T-helper 9 cell (primary cell): ENCODE measurements around the gene PCGF5.
"Not testable (repeated sequence)": the region's sequence is repeated elsewhere in the genome, so short reads cannot be mapped to it uniquely, and the experiment has no call there.

Source experiments
- DNase-seq: peaks from one replicate; pipeline ENCODE4 v3.0.0-alpha.2; 2020

The PCGF5 gene

DNA sequence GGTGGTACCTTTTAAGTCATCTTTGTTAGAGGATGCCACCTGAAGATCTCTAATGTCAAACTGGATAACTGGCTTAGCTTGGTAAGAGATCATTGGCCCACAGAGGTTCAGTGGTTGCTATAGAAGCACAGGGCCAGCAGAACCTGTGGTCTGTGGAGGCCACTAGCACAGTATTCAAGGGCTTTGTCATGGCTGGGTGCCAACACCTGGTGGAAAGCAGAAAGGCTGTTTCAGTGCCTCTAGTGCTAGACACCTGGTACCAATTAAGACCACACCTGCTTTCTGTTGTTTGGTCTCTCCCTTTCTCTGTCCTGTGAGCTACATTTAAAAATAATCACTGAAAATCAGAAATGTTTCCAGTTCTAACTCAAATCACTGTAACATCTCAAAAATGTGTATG is 10.0 kb upstream of the PCGF5 start:
- no peak for DNase-seq

DNA sequence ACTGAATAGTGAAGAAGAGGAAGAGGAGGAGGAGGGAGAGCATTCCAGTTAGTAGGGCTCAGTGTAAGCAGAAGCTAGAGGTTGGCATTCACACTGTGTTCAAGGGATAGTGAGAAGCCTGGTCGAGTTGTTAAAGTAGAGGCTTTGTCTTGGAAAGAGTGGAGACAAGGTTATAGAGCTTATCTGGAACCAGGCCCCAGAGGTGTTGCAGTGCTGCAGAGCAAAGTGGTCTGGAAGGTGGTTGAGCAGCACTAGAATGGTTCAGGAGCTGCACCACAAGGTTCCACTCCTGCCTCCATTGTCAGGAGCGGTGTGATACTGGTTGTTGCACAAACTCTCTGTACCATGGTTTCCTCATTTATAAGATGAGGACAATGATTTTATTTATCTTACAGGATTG is 8.8 kb upstream of the PCGF5 start:
- no peak for DNase-seq

DNA sequence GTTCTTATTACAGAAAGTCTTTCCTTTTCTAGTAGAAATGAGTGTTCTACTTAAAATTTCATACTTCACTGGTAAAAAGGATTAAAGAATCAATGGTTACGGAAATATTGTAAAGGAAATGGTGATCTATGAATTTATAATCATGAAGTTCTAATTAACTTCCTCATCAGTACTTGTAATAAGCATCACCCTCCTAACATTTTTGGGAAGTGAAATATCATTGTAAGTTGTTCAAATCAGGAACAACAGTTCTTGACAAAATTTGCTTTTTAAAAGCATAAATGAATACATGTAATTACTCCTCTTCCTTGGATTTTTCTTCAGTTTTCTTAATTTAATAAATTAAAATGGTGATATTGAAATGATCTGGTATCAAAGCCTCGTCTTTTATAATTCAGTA is 5.6 kb upstream of the PCGF5 start:
- DNase-seq: no peak

DNA sequence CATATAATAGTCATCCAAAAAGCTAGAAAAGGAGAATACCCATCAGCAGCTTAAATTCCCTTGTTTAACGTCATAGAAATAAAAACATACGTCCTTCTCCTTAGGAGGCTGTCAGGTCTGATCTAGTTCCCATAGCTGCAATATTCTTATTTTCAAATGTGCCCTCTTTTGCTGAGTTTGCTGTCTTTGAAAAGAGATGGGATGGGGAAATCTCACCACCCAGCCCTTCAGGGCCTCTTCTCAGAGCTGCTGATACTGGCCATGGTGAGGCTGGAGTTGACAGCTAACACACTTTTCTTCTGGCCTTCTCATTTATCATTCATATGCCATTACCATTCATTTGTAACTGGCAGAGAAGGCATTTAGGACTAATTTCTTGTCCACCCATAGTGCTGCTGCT is 5.1 kb upstream of the PCGF5 start:
- DNase-seq: no peak

DNA sequence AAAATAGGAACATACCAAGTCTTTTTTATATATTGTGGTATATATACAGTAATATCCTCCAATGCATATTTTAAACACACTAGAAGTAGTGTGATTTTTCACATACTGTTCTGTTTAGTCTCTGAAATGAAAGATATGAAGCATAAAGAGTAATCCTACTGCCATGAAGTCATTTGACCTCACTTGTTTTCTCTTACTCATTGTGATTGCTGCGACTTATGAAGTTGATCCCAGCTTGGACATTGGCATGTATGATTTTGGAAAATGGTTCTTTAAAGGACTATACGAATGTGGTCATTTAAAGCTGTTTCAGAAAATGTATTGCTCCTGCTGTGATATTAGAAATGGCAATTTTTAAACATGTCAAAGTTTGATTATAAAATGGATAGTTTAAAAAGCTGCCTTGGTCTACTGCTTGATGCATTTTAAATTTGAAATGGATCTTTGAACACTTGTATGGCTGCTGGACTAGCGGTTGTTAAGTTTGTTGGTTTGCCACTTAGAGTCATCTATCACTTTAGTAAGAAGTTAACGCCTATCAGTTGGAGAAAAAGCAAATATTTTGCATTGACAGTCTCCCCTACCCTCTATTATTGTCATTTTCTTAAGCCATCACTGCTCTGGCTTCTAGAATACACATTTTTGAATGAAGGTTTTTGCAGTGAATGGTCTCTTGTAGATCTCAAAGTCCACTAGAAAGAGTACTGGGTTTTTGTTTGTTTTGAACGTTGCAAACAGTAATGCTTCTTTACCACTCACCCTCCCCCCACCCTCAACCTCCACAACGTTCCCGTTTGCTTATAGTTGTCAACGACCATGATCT is 881 bp upstream of the PCGF5 start:
- DNase-seq: no peak

DNA sequence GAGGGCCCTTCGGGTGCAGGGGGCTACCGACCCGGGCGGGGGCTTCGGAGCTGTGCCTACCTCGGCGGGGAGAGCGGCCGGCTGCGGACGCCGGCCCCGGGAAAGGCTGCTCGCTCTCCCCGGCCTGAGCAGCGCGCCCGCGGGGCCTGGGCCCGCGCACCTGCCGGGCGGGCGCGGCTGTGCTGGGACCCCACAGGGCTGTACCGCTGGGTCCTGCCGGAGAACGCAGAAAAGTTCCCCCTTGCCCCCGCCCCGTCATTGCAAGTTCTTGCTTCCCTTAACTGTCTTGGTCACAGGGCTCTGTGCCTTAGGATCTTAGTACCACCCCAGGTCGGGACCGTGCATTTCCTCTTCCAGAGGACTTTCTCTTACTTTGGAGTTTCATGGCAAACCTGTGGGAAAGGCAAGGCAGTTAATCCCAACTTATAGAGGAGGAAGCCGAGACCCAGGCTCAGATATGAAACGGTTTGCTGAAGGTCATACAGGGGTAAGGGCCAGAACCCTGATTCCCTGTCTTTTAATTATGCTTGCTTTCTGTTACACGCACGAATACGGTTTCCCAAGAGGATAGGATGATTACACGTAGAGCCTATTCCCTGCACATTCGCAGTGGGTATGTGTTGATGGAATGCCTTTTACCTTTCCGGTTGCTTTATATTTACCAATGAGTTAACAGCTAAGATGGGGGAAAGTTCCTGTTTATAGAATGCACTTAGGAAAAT is 652 bp downstream of the PCGF5 start:
- DNase-seq: peak; percentile 2

DNA sequence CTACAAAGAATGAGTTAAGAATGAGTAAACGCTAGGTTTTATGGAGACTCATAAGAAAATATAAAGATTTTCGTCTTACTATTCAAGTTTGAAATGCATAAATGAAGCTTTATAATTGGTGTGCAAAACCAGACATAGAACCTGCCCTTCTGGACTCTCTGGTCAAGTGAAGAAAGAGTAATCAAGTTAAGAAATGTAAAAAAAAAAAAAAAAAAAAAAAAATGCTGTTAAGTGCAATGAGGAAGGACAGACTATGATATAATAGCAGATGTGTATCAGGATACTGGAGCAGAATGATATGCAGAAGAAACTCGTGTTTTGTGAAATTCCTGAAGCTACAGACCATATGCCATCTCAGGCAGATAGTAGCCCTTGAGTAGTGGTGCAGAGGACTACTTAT is 5.6 kb downstream of the PCGF5 start:
- DNase-seq: no peak

DNA sequence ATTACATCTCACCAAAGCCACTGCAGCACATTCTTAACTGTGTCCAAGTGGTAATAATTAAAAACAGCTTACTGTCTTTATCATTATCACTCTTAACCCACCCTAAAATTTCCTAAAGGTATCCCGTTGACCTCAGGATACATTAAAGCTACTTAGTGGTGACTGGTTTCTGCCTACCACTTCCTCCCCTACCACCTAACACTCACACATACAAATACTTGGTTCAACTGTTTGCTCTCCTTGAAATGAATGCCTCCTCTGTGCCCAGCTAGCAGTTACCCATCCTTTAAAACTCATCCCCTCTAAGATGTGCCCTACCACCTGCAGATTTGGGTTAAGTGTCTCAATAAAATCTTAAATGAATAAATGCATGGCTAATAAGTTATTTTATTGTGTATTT is 7.1 kb downstream of the PCGF5 start:
- DNase-seq: no peak

DNA sequence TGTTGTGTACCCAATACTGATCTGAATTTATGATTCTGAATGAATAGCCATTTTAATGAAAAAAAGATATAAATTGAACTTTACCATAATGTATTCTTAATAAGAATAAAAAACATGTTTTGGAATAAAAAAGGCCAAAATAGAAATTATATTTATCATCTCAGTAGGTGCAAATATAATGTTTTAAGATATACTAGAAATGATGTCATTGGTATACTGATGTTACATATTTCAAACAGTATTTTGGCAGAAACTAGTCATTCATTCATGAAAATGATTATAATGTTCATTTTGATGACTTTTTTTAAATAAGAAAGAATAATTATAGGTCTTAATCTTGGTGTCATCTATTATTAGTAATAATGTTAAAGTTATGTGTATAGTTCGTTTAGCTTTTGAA is 9.2 kb downstream of the PCGF5 start:
- no peak for DNase-seq

DNA sequence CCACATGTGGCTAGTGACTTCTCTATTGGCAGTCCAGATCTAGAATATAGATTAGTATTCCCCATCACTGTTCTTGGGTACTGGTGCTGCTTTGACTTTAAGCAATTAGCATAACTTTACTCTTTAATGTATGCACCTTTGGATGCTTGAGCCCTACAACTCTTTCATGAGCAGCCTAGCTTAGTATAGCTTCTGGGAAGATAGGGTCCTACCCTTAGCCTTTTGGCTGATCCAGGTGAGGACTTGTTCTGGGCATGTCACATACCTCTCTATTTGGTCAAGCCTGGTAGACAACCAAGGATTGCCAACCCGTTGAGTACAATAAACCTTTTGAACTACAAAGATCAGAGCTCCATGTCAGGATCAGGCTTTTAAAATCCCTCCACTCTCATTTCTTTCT is 17.7 kb downstream of the PCGF5 start:
- DNase-seq: no peak

DNA sequence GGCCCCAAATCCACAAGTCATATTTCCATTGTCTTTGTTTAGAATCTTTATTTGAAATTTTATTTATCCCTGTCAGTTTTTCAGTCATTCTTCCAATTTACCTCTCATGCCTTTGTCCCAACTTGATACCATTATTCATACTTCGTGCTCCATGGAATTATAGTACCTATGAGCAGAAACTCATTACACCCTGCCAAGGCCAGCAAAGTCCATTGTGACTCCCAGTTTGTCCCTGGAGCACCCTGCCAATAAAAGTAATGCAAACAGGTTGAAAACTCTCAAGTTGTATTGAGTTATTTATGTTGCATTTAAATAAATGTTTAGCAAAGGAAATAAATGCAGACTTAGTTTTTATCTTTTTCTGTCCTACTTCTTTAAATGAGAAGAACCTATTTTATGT is 19.3 kb downstream of the PCGF5 start:
- no peak for DNase-seq

DNA sequence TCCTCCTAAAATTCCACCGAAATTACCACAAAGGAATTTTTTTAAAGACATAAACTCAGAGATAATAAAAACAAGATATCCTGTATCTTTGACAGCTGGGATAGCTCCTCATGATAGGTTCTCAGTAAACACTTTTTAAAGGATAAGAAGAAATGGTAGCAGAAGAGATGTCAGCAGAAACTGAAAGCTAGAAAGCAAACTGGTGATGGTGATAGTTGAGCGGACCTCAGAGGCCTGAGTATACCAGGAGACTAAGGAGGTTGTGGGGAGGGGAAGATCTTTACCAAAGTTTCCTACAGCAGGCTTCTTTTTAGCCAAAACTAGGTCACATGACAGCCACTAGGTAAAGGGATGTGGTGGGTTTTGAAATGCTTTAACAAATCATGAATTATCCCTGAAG is 22.5 kb downstream of the PCGF5 start:
- DNase-seq: no peak

DNA sequence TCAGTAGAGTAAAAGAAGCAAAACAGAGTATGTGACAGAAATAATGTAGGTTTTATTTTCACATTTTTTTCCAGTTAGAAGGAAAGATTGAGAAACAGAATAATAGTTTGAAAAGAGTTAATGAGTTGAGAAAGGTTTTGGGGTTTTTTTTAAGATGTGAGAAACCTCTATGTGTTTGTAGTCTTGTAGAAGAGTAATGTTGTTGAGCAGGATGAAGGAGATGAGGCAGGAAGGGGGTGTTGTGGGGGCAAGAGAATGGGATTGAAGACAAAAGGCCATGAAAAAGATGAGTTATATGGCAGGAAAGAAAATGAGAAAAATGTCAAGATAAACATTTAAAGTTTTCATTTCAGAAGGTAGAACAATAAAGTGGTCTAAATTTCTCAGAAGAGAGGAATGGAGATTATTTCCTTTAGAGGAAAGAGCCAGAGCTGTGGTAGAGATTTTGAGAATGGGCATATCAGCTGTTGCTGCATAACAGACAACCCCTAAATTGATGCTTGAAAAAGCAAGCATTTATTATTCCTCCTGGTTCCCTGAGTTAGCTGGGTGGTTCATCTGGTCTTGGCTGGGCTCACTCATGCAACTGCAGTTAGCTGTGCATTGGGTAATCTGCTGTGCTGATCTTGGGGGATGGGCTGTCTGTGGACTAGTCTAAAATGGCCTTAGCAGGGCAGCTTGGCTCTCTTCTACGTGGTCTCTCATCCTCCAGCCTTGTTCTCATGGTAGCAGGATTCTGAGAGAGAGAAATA is 27.1 kb downstream of the PCGF5 start:
- no peak for DNase-seq

DNA sequence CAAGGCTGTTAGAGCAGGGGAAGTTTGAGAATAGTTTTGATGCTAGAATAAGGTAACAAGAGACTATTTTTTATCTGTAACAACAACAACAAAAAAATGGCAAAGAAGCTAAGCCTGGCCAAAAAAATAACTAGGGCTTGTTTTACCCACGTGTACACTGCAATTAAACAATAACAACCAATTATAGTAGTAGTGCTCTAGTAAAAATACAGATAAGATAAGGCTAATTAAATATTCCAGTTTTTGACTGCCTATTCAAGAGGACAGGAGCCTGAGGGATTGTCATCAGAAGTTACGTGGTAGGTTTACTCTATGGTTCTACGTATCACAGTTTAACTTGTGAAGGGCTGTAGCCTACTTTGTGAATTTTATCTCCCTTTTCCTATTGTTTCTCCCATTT is 29.2 kb downstream of the PCGF5 start:
- no peak for DNase-seq

DNA sequence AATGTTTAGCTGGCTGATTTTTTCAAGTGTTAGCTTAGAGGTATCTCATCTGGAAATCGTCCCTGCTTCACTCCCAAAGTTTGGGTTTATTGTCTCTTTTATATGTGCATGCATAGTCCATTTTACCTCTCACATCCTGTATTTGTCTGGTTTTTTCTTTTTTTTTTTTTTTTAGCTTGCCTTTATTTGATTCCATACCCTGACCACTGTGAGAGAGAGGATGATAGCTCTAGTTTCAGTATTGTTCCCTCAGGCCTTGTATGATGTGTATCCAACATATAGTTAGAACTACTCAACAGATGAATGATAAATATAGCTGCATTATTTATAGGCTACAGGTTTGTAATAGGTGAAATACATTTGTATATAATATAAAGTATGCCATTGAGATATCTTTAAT is 29.9 kb downstream of the PCGF5 start:
- no peak for DNase-seq

DNA sequence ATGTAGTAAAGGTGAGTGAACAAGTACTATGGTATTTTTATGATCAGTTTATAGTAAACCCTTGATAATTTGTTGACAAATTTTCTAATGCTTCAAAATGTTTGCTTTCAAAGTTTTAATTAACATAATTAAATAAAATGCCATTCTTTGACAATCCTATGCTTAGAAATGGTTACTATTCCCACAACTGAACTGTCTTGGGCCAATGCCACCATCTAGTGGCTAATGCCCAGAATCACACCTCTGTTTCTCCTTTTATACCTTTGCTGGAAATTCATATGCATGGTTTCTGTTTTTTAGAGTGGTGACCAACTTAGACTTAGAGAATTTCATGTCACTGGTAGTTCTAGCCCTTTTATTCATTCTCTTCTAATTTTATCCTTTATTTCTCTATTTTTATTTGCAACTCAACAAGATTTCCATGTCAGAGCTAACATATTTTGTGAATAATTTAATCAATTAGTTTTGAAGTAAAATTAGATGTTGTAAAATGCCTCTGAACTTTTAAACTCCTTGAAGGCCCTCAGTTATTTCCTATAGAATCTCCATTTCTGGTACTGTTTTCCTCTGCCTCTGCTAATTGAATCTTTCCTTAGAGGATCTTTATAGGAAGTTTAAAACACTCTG is 31.1 kb downstream of the PCGF5 start:
- peak; percentile 26 for DNase-seq

DNA sequence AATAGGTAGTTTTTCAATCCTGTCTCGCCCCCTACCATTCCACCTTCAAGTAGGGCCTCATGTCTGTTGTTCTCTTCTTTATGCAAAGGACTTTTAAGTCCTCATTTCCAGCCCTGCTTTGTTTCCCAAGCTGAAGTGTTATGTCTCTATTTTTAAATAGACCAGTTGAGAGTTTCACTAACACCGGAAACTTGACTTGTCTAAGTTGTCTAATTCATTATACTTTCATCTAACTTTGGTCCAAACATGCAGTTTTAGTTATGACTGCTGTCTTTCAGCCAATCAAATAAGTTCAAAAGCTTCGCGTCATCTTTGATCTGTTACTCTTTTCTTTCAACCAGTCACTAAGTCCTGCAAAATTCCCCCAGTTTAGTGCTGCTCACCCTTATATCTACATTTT is 32.8 kb downstream of the PCGF5 start:
- no peak for DNase-seq

DNA sequence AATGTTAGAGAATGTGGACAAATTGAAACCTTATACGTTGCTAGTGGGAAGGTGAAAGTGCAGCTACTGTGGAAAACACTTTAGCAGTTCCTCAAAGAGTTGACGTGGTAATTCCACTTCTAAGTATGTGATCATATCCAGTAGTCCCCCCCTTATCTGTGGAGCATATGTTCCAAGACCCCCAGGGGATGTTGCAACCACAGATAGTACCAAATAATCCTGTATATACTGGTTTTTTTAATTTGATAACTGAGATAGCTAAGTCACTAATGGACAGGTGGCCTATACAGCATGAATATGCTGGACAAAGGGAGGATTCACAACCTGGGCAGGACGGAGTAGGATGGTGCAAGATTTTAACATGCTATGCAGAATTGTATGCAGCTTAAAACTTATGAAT is 36.8 kb downstream of the PCGF5 start:
- DNase-seq: no peak

DNA sequence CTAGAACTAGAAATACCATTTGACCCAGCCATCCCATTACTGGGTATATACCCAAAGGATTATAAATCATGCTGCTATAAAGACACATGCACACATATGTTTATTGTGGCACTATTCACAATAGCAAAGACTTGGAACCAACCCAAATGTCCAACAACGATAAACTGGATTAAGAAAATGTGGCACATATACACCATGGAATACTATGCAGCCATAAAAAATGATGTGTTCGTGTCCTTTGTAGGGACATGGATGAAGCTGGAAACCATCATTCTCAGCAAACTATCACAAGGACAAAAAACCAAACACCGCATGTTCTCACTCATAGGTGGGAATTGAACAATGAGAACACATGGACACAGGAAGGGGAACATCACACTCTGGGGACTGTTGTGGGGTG is 40.0 kb downstream of the PCGF5 start:
- not testable (repeated sequence) for DNase-seq

DNA sequence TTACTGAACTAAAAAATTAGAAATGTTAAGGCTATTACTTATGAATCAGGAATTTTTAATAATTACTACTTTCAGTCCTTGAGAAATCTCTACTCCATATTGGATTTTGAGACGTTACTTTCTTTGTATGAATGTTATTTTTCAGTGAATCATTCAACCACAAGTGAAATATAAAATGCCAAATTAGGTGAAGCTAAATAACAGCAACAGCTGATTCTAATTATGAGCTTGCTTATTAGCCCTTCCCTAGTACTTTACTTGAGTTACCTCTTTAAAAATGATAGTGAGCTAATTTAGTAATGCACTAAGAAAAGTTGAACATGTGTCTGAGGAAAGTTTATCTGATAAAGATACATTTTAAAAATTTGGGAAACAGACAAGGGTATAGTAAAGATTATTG is 51.4 kb downstream of the PCGF5 start:
- DNase-seq: no peak

DNA sequence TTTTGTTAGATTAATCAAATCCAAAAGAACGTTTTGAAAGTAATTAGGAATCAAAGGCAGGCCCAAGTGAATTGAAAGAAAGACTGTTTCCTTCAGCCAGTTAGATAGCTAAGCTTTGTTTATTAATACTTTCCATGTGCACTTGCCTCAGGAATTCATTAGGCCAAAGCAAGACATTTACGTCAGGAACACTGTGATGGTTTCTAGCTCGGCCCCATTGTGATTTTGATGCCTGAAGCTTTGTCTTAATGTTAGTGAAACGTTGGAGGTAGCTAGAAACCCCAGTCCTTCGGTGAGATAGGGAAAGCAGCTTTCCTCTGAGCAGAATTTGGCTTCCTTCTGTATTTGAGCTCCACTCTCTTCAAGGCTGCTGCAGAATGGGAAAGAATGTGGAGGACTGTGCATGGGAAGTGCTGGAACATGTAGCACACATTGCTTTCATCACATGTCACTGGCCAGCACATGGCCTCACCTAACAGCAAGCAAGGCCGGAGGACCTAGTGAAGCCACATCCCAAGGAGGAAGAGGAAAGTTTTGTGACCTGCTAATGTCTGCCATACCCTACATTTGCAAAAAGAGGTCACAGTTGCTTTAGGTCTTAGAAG is 64.1 kb downstream of the PCGF5 start:
- no peak for DNase-seq

DNA sequence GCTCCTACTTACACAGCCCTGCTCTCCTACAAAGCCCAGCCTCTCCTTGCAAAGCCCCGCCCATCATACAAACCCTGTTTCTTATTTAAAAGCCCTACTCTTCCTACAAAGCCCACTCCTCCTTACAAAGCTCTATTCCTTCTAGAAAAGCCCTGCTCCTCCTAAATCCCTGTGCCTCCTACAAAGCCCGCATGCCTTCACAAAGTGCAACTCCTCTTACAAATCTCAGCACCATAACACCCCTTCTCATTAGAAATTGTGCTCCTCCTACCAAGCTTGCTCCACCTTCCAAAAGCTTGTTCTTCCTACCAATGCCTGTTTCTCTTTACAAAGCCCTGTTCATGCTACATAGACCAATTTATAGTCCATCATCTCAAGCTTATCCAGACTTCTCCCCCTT is 66.1 kb downstream of the PCGF5 start:
- DNase-seq: no peak

DNA sequence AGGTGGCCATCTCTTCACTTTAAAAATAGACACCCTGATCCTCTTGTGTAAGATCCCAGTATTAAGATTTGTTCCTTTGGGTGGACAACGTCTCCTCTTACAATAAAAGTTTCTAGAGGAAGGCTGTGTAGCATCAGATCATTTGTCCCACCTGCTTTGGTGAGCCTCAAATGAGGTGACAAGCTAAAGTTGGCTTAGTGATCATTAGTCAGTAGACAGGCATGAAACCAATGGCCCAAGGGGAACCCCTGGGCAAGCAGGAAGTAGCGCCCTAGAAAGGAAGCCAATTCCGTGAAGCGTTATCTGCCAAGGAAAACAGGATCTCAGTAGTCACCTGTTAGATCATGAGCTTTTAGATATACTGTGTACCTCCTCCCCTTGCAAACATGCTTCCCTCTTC is 66.8 kb downstream of the PCGF5 start:
- no peak for DNase-seq
